Nephron progenitor cell (in vitro differentiated cells): ENCODE measurements around the gene ESPN.

Experiments
- DNase-seq: peaks from one replicate; pipeline ENCODE4 v3.0.0; 2021
- H3K27ac Mint-ChIP-seq: 2 replicates; pipeline ENCODE4 v1.8.0; 2021; ENCODE audit warnings: mild to moderate bottlenecking, moderate library complexity, mixed read lengths
- H3K27me3 Mint-ChIP-seq: 2 replicates; pipeline ENCODE4 v1.8.0; 2021; ENCODE audit warnings: mild to moderate bottlenecking, low read depth, mixed read lengths; ENCODE audit not compliant: poor library complexity
- H3K36me3 Mint-ChIP-seq: 2 replicates; pipeline ENCODE4 v1.8.0; 2021; ENCODE audit warnings: low read depth, mixed read lengths
- H3K4me1 Mint-ChIP-seq: 2 replicates; pipeline ENCODE4 v1.8.0; 2021; ENCODE audit warnings: mixed read lengths
- H3K4me3 Mint-ChIP-seq: 2 replicates; pipeline ENCODE4 v1.8.0; 2021; ENCODE audit warnings: mild to moderate bottlenecking, moderate library complexity, mixed read lengths
- H3K9me3 Mint-ChIP-seq: 2 replicates; pipeline ENCODE4 v1.8.0; 2021; ENCODE audit warnings: mild to moderate bottlenecking, moderate library complexity, mixed read lengths
- CTCF ChIP-seq: fragments of 200-600 bp; sonication (generic); IDR thresholded peaks from 2 replicates; pipeline ENCODE4 v1.5.0; 2021; ENCODE audit warnings: antibody characterized with exemption

ESPN gene

GRCh38 chr1:6467744-6468688, 43.4 kb downstream of the ESPN start:
- Mint-ChIP-seq H3K27ac (no peak overlapping the region), H3K36me3 (peaks cover 19% of the 10 kb centered on the region), H3K4me3 (no peak overlapping the region), H3K27me3 (peaks cover 45% of the 10 kb centered on the region), H3K9me3 (no peaks in the 10 kb centered on the region), H3K4me1 (no peaks in the 10 kb centered on the region)
- no peak for TF ChIP-seq CTCF
- DNase-seq = no peak

- H3K4me3 Mint-ChIP-seq = no peak overlapping the region
- H3K9me3 Mint-ChIP-seq = no peaks in the 10 kb centered on the region
- peaks cover 42% of the 10 kb centered on the region for H3K27me3 Mint-ChIP-seq
- TF ChIP-seq CTCF = no peak
- no peaks in the 10 kb centered on the region for H3K4me1 Mint-ChIP-seq
- DNase-seq = no peak
- H3K27ac Mint-ChIP-seq = no peak overlapping the region
- H3K36me3 Mint-ChIP-seq = peaks cover 17% of the 10 kb centered on the region
Measured at GRCh38 chr1:6468729-6469461, 44.3 kb downstream of the ESPN start.

DNA sequence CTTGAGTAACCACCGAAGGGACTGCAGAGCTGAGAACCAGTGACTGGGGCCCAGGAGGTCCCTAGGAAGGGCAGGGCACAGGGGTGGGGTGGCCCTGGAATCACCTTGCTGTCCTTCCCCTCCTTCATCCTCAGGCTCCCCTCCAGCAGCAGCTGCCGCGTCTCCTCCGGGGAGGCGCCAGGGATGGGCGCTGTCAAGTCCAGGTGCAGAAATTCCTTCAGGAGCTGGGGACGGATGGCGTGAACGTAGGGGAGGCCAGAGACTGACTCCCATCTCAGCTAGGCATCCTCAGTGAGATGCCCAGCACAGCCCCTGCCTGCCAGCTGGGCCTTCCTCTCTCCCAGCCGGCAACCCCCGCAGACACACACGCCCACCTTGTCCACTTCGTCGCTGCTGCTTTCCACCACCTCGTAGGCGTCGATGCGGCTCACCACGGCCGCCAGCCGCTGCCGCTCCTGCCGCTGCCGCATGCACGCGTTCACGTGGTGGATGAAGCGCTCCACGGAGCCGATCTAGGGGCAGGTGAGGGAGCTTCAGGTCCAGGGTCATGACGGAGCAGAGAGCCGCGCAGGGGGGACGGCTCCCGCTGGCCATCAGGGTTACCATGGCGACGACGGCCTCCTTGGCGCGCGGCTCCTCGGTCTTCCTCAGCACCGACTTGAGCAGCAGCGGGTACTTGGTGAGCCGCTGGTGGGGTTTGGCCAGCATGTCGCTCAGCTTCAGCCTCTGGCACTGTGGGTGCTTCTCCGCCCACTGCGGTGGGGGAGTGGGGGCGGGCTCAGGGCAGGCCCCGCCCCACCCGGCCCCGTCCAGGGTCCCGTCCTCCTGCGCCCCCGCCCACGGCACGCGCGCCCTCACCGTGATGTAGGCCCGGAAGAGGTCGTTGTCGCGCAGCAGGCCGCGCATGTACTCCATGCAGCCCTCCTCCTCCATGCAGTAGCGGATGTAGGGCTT, 45.8 kb downstream of the ESPN start:
- TF ChIP-seq CTCF = no peak
- DNase-seq = no peak
- H3K36me3 Mint-ChIP-seq = peaks cover 17% of the 10 kb centered on the region
- H3K4me1 Mint-ChIP-seq = peaks cover 6% of the 10 kb centered on the region
- H3K27me3 Mint-ChIP-seq = peaks cover 29% of the 10 kb centered on the region
- H3K27ac Mint-ChIP-seq = no peak overlapping the region
- H3K4me3 Mint-ChIP-seq = no peak overlapping the region
- no peaks in the 10 kb centered on the region for H3K9me3 Mint-ChIP-seq

- H3K4me3 Mint-ChIP-seq = no peak overlapping the region
- peaks cover 13% of the 10 kb centered on the region for H3K4me1 Mint-ChIP-seq
- TF ChIP-seq CTCF = no peak
- H3K27ac Mint-ChIP-seq = no peak overlapping the region
- peaks cover 17% of the 10 kb centered on the region for H3K36me3 Mint-ChIP-seq
- DNase-seq = no peak
- H3K9me3 Mint-ChIP-seq = no peaks in the 10 kb centered on the region
- H3K27me3 Mint-ChIP-seq = peaks cover 26% of the 10 kb centered on the region
Measured at GRCh38 chr1:6471086-6471969, 46.8 kb downstream of the ESPN start.

GRCh38 chr1:6471970-6472368, 47.4 kb downstream of the ESPN start:
- peaks cover 20% of the 10 kb centered on the region for H3K27me3 Mint-ChIP-seq
- H3K27ac Mint-ChIP-seq = no peak overlapping the region
- no peak for DNase-seq
- H3K36me3 Mint-ChIP-seq = peaks cover 17% of the 10 kb centered on the region
- H3K4me1 Mint-ChIP-seq = peaks cover 19% of the 10 kb centered on the region
- H3K9me3 Mint-ChIP-seq = no peaks in the 10 kb centered on the region
- H3K4me3 Mint-ChIP-seq = no peak overlapping the region
- no peak for TF ChIP-seq CTCF
